HepG2 (cell line): ENCODE data around the gene ZNF575. TPM values are rescaled to one million over a fixed set of nuclear protein-coding genes. Genes with fewer than 3 reads are reported as not detected.

Experiments
- GATAD2A ChIP-seq: IDR thresholded peaks from 2 replicates; pipeline ENCODE4 v1.6.1; 2016
- KIAA2018 ChIP-seq: sonication (generic); formaldehyde crosslinking; IDR thresholded peaks from 2 replicates; pipeline ENCODE4 v1.5.0; 2020; ENCODE audit warnings: mild to moderate bottlenecking, missing genetic modification reagents, borderline replicate concordance
- NFKB2 ChIP-seq: sonication (generic); formaldehyde crosslinking; IDR thresholded peaks from 2 replicates; pipeline ENCODE4 v1.4.0; 2020; ENCODE audit warnings: missing genetic modification reagents, borderline replicate concordance
- XRCC5 ChIP-seq: fragments of 200-400 bp; formaldehyde crosslinking; optimal IDR thresholded peaks from 2 replicates; pipeline ENCODE3; 2017; ENCODE audit warnings: mild to moderate bottlenecking, low read length
- ZFP90 ChIP-seq: sonication (generic); formaldehyde crosslinking; IDR thresholded peaks from 2 replicates; pipeline ENCODE4 v1.8.0; 2022; ENCODE audit warnings: missing genetic modification reagents, mild to moderate bottlenecking, inconsistent platforms, borderline replicate concordance
- ZUFSP ChIP-seq: sonication (generic); formaldehyde crosslinking; IDR thresholded peaks from 2 replicates; pipeline ENCODE4 v1.9.0; 2021; ENCODE audit warnings: missing genetic modification reagents, mild to moderate bottlenecking, borderline replicate concordance
- polyA plus RNA-seq, 8 experiments: library from polyadenylated mRNA; depleted of rRNA in 3 of 8; stranded (reverse) in 7 of 8; unstranded in 1 of 8; fragments of >200 nt; fragmentation: Illumina TruSeq in 4 of 8; extraction: Trizol in 4 of 8; gene quantifications; 2 replicates each; pipeline versions ENCODE4 v1.2.1 to v1.2.3, GENCODE V29; 2011 to 2016; ENCODE audit warnings: low read depth in 4 of 8, missing spikeins in 1 of 8, mixed read lengths in 1 of 8; ENCODE audit not compliant: insufficient read depth in 1 of 8
- total RNA-seq, 5 experiments: library from RNA; depleted of rRNA; stranded (reverse); fragments of >200 nt; fragmentation: Illumina TruSeq; extraction: Trizol; gene quantifications; 2 replicates each; pipeline ENCODE4 v1.2.3, GENCODE V29; 2016; ENCODE audit warnings: low read depth in 1 of 5

Gene ZNF575
- total and polyA plus RNA-seq, 2 of the 13 experiments (the other 11 are each of a cell fraction or from before 2014, with no cell fraction given), result 0.17 to 0.27 TPM

GRCh38 chr19:43562698-43563241 lies 29.8 kb downstream of the ZNF575 start (continued):
- TF ChIP-seq KIAA2018 (CRISPR knock-in tag), result no peak
- TF ChIP-seq GATAD2A (CRISPR knock-in tag), result no peak
- TF ChIP-seq NFKB2, result no peak
- TF ChIP-seq XRCC5, result no peak
- no peak for TF ChIP-seq ZFP90 (CRISPR knock-in tag)
- TF ChIP-seq ZUFSP (CRISPR knock-in tag), result no peak
